AG10803 (cell line): ENCODE results near the gene PUSL1.

Experiments
- DNase-seq: peaks from one replicate; pipeline ENCODE4 v3.0.0; 2010; ENCODE audit warnings: low read depth
- H3K4me3 ChIP-seq: 2 replicates; pipeline ENCODE4 v1.5.1; 2011; ENCODE audit warnings: mild to moderate bottlenecking, low read length, control low read depth
- TF ChIP-seq, protein P1 (sequence below): conservative IDR thresholded peaks from 2 replicates; pipeline ENCODE4 v1.5.1; 2011; ENCODE audit warnings: mild to moderate bottlenecking, low read length, control low read depth, inconsistent platforms

Gene PUSL1

GRCh38 chr1:1262758-1263157 lies 45.6 kb upstream of the PUSL1 start:
- TF ChIP-seq, protein P1, sequence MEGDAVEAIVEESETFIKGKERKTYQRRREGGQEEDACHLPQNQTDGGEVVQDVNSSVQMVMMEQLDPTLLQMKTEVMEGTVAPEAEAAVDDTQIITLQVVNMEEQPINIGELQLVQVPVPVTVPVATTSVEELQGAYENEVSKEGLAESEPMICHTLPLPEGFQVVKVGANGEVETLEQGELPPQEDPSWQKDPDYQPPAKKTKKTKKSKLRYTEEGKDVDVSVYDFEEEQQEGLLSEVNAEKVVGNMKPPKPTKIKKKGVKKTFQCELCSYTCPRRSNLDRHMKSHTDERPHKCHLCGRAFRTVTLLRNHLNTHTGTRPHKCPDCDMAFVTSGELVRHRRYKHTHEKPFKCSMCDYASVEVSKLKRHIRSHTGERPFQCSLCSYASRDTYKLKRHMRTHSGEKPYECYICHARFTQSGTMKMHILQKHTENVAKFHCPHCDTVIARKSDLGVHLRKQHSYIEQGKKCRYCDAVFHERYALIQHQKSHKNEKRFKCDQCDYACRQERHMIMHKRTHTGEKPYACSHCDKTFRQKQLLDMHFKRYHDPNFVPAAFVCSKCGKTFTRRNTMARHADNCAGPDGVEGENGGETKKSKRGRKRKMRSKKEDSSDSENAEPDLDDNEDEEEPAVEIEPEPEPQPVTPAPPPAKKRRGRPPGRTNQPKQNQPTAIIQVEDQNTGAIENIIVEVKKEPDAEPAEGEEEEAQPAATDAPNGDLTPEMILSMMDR = no peak
- DNase-seq = no peak
- H3K4me3 ChIP-seq = no peak overlapping the region

DNA sequence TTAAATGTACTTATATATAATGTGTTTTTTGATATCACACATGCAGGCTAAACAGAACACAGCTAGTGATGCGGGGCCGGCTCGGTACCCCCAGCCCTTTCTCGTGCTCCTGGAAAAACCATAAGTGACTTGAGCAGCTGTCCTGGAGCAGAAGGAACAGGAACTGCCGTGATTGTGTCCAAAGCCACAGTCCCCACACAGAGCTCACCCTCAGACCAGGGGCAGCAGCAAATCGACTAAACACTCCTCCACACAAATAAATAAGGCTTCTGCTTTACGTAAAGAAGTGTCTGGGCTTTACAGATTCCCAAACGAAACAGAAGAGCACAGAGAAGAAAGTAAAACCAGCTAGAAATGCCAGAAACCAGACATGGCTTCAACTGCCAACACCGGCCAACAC lies 44.4 kb upstream of the PUSL1 start:
- DNase-seq = no peak
- no peak overlapping the region for H3K4me3 ChIP-seq
- TF ChIP-seq, protein P1 = no peak

DNA sequence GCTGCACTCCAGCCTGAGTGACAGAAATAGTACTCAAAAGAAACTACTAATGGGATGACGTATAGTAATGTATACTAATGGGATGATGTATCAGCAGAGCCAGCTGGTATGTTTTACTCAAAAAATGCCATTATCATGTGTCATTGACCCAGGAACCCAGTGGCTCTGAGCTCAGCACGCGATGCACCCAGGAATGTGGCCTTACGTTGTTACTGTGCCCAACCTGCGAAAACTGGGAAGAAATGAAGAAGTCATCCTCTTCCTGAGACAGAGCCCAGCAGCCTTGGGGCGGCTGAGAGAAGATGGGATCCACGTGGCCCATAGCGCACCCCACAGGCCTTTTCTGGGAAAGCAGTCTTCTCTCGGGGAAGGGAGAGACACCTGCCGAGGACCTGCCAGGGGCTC lies 43.5 kb upstream of the PUSL1 start:
- peak overlapping the region; percentile 20; the same call in 1 of the 2 replicates for H3K4me3 ChIP-seq
- peak; percentile 98 for DNase-seq
- TF ChIP-seq, protein P1 = peak; percentile 60

- TF ChIP-seq, protein P1 = no peak
- H3K4me3 ChIP-seq = no peak overlapping the region
- no peak for DNase-seq
These were observed 40.7 kb upstream of the PUSL1 start for GRCh38 chr1:1267488-1268283.

- DNase-seq = no peak
- H3K4me3 ChIP-seq = no peak overlapping the region
- TF ChIP-seq, protein P1 = no peak
These were observed 40.1 kb upstream of the PUSL1 start for GRCh38 chr1:1268284-1268682.

- peak overlapping the region; percentile 38 for H3K4me3 ChIP-seq
- TF ChIP-seq, protein P1 = no peak
- DNase-seq = peak; percentile 61
These were observed 37.6 kb upstream of the PUSL1 start for GRCh38 chr1:1270813-1271212.
